ENCODE data around the gene ESYT1.

Gene ESYT1
- total RNA-seq: 153 to 559 reads per million in 2 experiments

GRCh38 chr12:56127888-56128669 lies at the start of gene ESYT1:
Gene ESYT1 (plus strand): TSS chr12:56128267. CDS start chr12:56128320, 53 bp downstream.
- DNase-seq (ENCODE audit: low read depth): peak; percentile 98

GRCh38 chr12:56078427-56078826 lies 49.6 kb upstream of the ESYT1 start:
- DNase-seq (ENCODE audit: low read depth): no peak

GRCh38 chr12:56078931-56079722 lies 48.9 kb upstream of the ESYT1 start:
- peak; percentile 30 for DNase-seq (ENCODE audit: low read depth)

GRCh38 chr12:56079723-56080555 lies 48.1 kb upstream of the ESYT1 start, which contains the start of gene ERBB3:
Gene ERBB3 (plus strand): TSS chr12:56080165. CDS start chr12:56080301, 136 bp downstream.
- DNase-seq (ENCODE audit: low read depth): peak; percentile 43

GRCh38 chr12:56080556-56081138 lies 47.4 kb upstream of the ESYT1 start:
- DNase-seq (ENCODE audit: low read depth): no peak

GRCh38 chr12:56081393-56082347 lies 46.4 kb upstream of the ESYT1 start:
- DNase-seq (ENCODE audit: low read depth): no peak

- no peak for DNase-seq (ENCODE audit: low read depth)
Measured at GRCh38 chr12:56082382-56082781, 45.7 kb upstream of the ESYT1 start.

GRCh38 chr12:56082967-56083366 lies 45.1 kb upstream of the ESYT1 start:
- no peak for DNase-seq (ENCODE audit: low read depth)

GRCh38 chr12:56084958-56085543 lies 43.0 kb upstream of the ESYT1 start:
- no peak for DNase-seq (ENCODE audit: low read depth)

GRCh38 chr12:56086096-56086495 lies 42.0 kb upstream of the ESYT1 start:
- no peak for DNase-seq (ENCODE audit: low read depth)

- DNase-seq (ENCODE audit: low read depth): no peak
Measured at GRCh38 chr12:56086608-56087007, 41.5 kb upstream of the ESYT1 start.

- no peak for DNase-seq (ENCODE audit: low read depth)
Measured at GRCh38 chr12:56087220-56087619, 40.8 kb upstream of the ESYT1 start.

GRCh38 chr12:56097738-56098137 lies 30.3 kb upstream of the ESYT1 start:
- DNase-seq (ENCODE audit: low read depth): no peak

GRCh38 chr12:56098592-56098991 lies 29.5 kb upstream of the ESYT1 start:
- no peak for DNase-seq (ENCODE audit: low read depth)

- DNase-seq (ENCODE audit: low read depth): no peak
Measured at GRCh38 chr12:56099787-56100186, 28.3 kb upstream of the ESYT1 start.

- no peak for DNase-seq (ENCODE audit: low read depth)
Measured at GRCh38 chr12:56101045-56101444, 27.0 kb upstream of the ESYT1 start.

- DNase-seq (ENCODE audit: low read depth): no peak
Measured at GRCh38 chr12:56102683-56103065, 25.4 kb upstream of the ESYT1 start.

- DNase-seq (ENCODE audit: low read depth): no peak
Measured at GRCh38 chr12:56103066-56103711, 24.9 kb upstream of the ESYT1 start.

GRCh38 chr12:56103823-56104108 lies 24.3 kb upstream of the ESYT1 start:
- no peak for DNase-seq (ENCODE audit: low read depth)
